ENCODE results near the gene ABHD1. TPM values are rescaled to one million over a fixed set of nuclear protein-coding genes. Genes with fewer than 3 reads are reported as not detected.

Gene ABHD1
- total and polyA plus RNA-seq, 2 experiments from 2014 or later: 0.38 to 0.55 TPM

GRCh38 chr2:27152796-27153464, 29.3 kb downstream of the ABHD1 start (continued):
- TF ChIP-seq ZNF462 (CRISPR knock-in tag; IDR thresholded peaks at IDR 0.05): no peak
- TF ChIP-seq ETS1 (IDR thresholded peaks at IDR 0.05): no peak
- TF ChIP-seq EZH2 (IDR thresholded peaks at IDR 0.05; ENCODE audit: low read depth, unreplicated experiment): no peak
- no peak for TF ChIP-seq NANOG (IDR thresholded peaks at IDR 0.05; ENCODE audit: borderline replicate concordance)
- TF ChIP-seq REST (IDR thresholded peaks at IDR 0.05; ENCODE audit: unreplicated experiment): no peak
- no peak for TF ChIP-seq ZNF114 (CRISPR knock-in tag; IDR thresholded peaks at IDR 0.05)
- no peak for TF ChIP-seq STAT1 (IDR thresholded peaks at IDR 0.05; ENCODE audit: unreplicated experiment)
- TF ChIP-seq EZH2phosphoT487 (IDR thresholded peaks at IDR 0.05; ENCODE audit: unreplicated experiment): no peak
- no peak for TF ChIP-seq POLR2AphosphoS5 (IDR thresholded peaks at IDR 0.05; ENCODE audit: low read depth)
- no peak for TF ChIP-seq CTCF (conservative IDR thresholded peaks at IDR 0.05; ENCODE audit: low read depth in 2 of 2)
- TF ChIP-seq ZNF331 (CRISPR knock-in tag; IDR thresholded peaks at IDR 0.05; ENCODE audit: low read depth): no peak
- no peak for TF ChIP-seq CREB1 (CRISPR knock-in tag; IDR thresholded peaks at IDR 0.05; ENCODE audit: low read depth)

All from GM23338 (cell line).